HepG2 (cell line): Measurements from ENCODE around the gene MLF1. TPM values are rescaled to one million over a fixed set of nuclear protein-coding genes. Genes with fewer than 3 reads are reported as not detected.
A peak's percentile ranks its signal among the peaks of the same experiment; 100 is the strongest.

Experiments
- AGO2 ChIP-seq: fragments of 200-400 bp; formaldehyde crosslinking; optimal IDR thresholded peaks from 2 replicates; pipeline ENCODE3; 2017; ENCODE audit warnings: mild to moderate bottlenecking, low read depth, low read length, moderate library complexity
- ATAD3A ChIP-seq: sonication (generic); formaldehyde crosslinking; IDR thresholded peaks from 2 replicates; pipeline ENCODE4 v1.4.0; 2020; ENCODE audit warnings: missing genetic modification reagents
- HIC2 ChIP-seq: sonication (generic); formaldehyde crosslinking; IDR thresholded peaks from 2 replicates; pipeline ENCODE4 v1.9.0; 2022; ENCODE audit warnings: low read depth, missing genetic modification reagents
- HMGA1 ChIP-seq: sonication (generic); formaldehyde crosslinking; conservative IDR thresholded peaks from 2 replicates; pipeline ENCODE4 v1.4.0; 2020; ENCODE audit warnings: missing genetic modification reagents
- JUNB ChIP-seq: sonication (generic); formaldehyde crosslinking; IDR thresholded peaks from 2 replicates; pipeline ENCODE4 v1.8.0; 2022; ENCODE audit warnings: missing genetic modification reagents, mild to moderate bottlenecking, borderline replicate concordance
- KAT7 ChIP-seq: IDR thresholded peaks from 2 replicates; pipeline ENCODE4 v1.6.1; 2018; ENCODE audit warnings: borderline replicate concordance, missing compliant biosample characterization
- KLF11 ChIP-seq: IDR thresholded peaks from 2 replicates; pipeline ENCODE4 v1.6.1; 2016; ENCODE audit warnings: missing compliant biosample characterization
- LBX2 ChIP-seq: sonication (generic); formaldehyde crosslinking; IDR thresholded peaks from 2 replicates; pipeline ENCODE4 v1.5.0; 2020; ENCODE audit warnings: missing genetic modification reagents, mild to moderate bottlenecking, borderline replicate concordance
- MIER2 ChIP-seq: IDR thresholded peaks from 2 replicates; pipeline ENCODE4 v1.6.1; 2016; ENCODE audit warnings: missing biosample characterization, missing genetic modification reagents
- MIXL1 ChIP-seq: IDR thresholded peaks from 2 replicates; pipeline ENCODE4 v1.6.1; 2016
- NFIC ChIP-seq: IDR thresholded peaks from 2 replicates; pipeline ENCODE4 v1.6.1; 2012; ENCODE audit warnings: mild to moderate bottlenecking, low read length, inconsistent platforms
- NFKB2 ChIP-seq: sonication (generic); formaldehyde crosslinking; IDR thresholded peaks from 2 replicates; pipeline ENCODE4 v1.4.0; 2020; ENCODE audit warnings: missing genetic modification reagents, borderline replicate concordance
- RBM39 ChIP-seq: fragments of 200-400 bp; formaldehyde crosslinking; IDR thresholded peaks from one replicate; pipeline ENCODE4 v1.6.1; 2018; ENCODE audit warnings: antibody characterized with exemption, mild to moderate bottlenecking, low read depth, low read length; ENCODE audit not compliant: poor library complexity, severe bottlenecking
- REPIN1 ChIP-seq: sonication (generic); formaldehyde crosslinking; IDR thresholded peaks from 2 replicates; pipeline ENCODE4 v1.8.0; 2022; ENCODE audit warnings: missing genetic modification reagents, low read depth, mild to moderate bottlenecking, borderline replicate concordance
- SIX1 ChIP-seq: sonication (generic); formaldehyde crosslinking; IDR thresholded peaks from 2 replicates; pipeline ENCODE4 v1.4.0; 2020; ENCODE audit warnings: missing genetic modification reagents, borderline replicate concordance
- SNAI1 ChIP-seq: sonication (generic); formaldehyde crosslinking; IDR thresholded peaks from 2 replicates; pipeline ENCODE4 v1.5.0; 2020; ENCODE audit warnings: mild to moderate bottlenecking, missing genetic modification reagents, borderline replicate concordance
- SOX6 ChIP-seq, 2 experiments: fragments of 450-650 bp in 1 of 2; sonication (generic) in 1 of 2; formaldehyde crosslinking in 1 of 2; IDR thresholded peaks; 2 replicates each; pipeline versions ENCODE4 v1.4.0 to v1.6.1; 2017 to 2020; ENCODE audit warnings: antibody characterized with exemption in 1 of 2, mild to moderate bottlenecking in 1 of 2, missing genetic modification reagents in 1 of 2
- SRSF1 ChIP-seq: fragments of 200-400 bp; formaldehyde crosslinking; optimal IDR thresholded peaks from 2 replicates; pipeline ENCODE3; 2017; ENCODE audit warnings: mild to moderate bottlenecking, low read depth, low read length, moderate library complexity
- SRSF9 ChIP-seq: fragments of 200-400 bp; formaldehyde crosslinking; IDR thresholded peaks from 2 replicates; pipeline ENCODE4 v1.6.1; 2018; ENCODE audit warnings: borderline replicate concordance, mild to moderate bottlenecking, low read depth, low read length; ENCODE audit not compliant: insufficient read depth, poor library complexity, severe bottlenecking
- ZMAT3 ChIP-seq: sonication (generic); formaldehyde crosslinking; conservative IDR thresholded peaks from 2 replicates; pipeline ENCODE4 v1.7.0; 2021; ENCODE audit warnings: missing genetic modification reagents
- ZNF382 ChIP-seq: sonication (generic); formaldehyde crosslinking; IDR thresholded peaks from 2 replicates; pipeline ENCODE4 v1.5.0; 2020; ENCODE audit warnings: missing genetic modification reagents, mild to moderate bottlenecking, borderline replicate concordance
- ZNF740 ChIP-seq: sonication (generic); formaldehyde crosslinking; IDR thresholded peaks from 2 replicates; pipeline ENCODE4 v1.4.0; 2020; ENCODE audit warnings: missing genetic modification reagents
- ZNF782 ChIP-seq: sonication (generic); formaldehyde crosslinking; IDR thresholded peaks from 2 replicates; pipeline ENCODE4 v1.4.0; 2020; ENCODE audit warnings: missing genetic modification reagents, mild to moderate bottlenecking, borderline replicate concordance
- ZUFSP ChIP-seq: sonication (generic); formaldehyde crosslinking; IDR thresholded peaks from 2 replicates; pipeline ENCODE4 v1.9.0; 2021; ENCODE audit warnings: missing genetic modification reagents, mild to moderate bottlenecking, borderline replicate concordance
- polyA plus RNA-seq, 8 experiments: library from polyadenylated mRNA; depleted of rRNA in 3 of 8; stranded (reverse) in 7 of 8; unstranded in 1 of 8; fragments of >200 nt; fragmentation: Illumina TruSeq in 4 of 8; extraction: Trizol in 4 of 8; gene quantifications; 2 replicates each; pipeline versions ENCODE4 v1.2.1 to v1.2.3, GENCODE V29; 2011 to 2016; ENCODE audit warnings: low read depth in 4 of 8, missing spikeins in 1 of 8, mixed read lengths in 1 of 8; ENCODE audit not compliant: insufficient read depth in 1 of 8
- total RNA-seq, 5 experiments: library from RNA; depleted of rRNA; stranded (reverse); fragments of >200 nt; fragmentation: Illumina TruSeq; extraction: Trizol; gene quantifications; 2 replicates each; pipeline ENCODE4 v1.2.3, GENCODE V29; 2016; ENCODE audit warnings: low read depth in 1 of 5

The MLF1 gene
- total and polyA plus RNA-seq, 2 of the 13 experiments (the other 11 are each of a cell fraction or from before 2014, with no cell fraction given): 0.88 to 1.0 TPM

- TF ChIP-seq HIC2: no peak
- TF ChIP-seq MIXL1 (CRISPR knock-in tag): 0 out of 2 replicates have a peak, but pooled peaks have one; percentile 36
- TF ChIP-seq SNAI1 (CRISPR knock-in tag): no peak
- no peak for TF ChIP-seq SRSF1
- TF ChIP-seq JUNB (CRISPR knock-in tag): no peak
- no peak for TF ChIP-seq ZMAT3 (CRISPR knock-in tag)
- TF ChIP-seq NFKB2: no peak
- TF ChIP-seq ZNF740: no peak
- no peak for TF ChIP-seq RBM39
- TF ChIP-seq ZNF782: no peak
- no peak for TF ChIP-seq ZNF382
- TF ChIP-seq AGO2: no peak
- TF ChIP-seq KLF11: no peak
- no peak for TF ChIP-seq MIER2 (CRISPR knock-in tag)
- TF ChIP-seq HMGA1 (CRISPR knock-in tag): no peak
- no peak for TF ChIP-seq REPIN1 (CRISPR knock-in tag)
- TF ChIP-seq ZUFSP (CRISPR knock-in tag): no peak
- no peak for TF ChIP-seq SIX1
- TF ChIP-seq KAT7 (CRISPR knock-in tag): no peak
- no peak for TF ChIP-seq SRSF9
- TF ChIP-seq ATAD3A: no peak
- TF ChIP-seq NFIC: no peak
- no peak for TF ChIP-seq LBX2
- TF ChIP-seq SOX6 (IDR thresholded peaks at IDR 0.05): no peak
- 0 out of 2 replicates have a peak, but pooled peaks have one; percentile 25 for TF ChIP-seq SOX6 (CRISPR knock-in tag; IDR thresholded peaks at IDR 0.05)
Observed at GRCh38 chr3:158552124-158552523, 18.9 kb upstream of the MLF1 start (continued).
